ENCODE results near the gene WWOX.

Gene WWOX

DNA sequence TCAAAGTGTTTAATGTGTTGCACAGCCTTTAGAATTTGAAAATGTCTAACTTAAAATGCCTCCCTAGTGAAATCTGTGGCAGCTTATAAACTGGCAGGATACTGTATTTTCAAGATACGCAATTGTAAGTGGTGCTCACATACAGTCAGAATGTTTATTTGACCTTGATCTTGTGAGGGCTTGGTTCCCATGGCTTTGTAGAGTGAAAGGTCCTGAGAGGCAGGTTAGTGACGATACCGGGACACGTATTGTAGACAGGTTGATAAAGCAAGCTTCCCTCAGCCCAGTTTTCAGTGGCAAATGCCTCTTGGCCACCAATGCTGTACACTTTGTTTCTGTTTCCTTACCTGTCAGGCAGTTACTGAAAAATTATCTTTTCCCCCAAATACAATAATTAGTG is 1074.5 kb downstream of the WWOX start:
- no peak for DNase-seq (ENCODE audit: low read depth)

DNA sequence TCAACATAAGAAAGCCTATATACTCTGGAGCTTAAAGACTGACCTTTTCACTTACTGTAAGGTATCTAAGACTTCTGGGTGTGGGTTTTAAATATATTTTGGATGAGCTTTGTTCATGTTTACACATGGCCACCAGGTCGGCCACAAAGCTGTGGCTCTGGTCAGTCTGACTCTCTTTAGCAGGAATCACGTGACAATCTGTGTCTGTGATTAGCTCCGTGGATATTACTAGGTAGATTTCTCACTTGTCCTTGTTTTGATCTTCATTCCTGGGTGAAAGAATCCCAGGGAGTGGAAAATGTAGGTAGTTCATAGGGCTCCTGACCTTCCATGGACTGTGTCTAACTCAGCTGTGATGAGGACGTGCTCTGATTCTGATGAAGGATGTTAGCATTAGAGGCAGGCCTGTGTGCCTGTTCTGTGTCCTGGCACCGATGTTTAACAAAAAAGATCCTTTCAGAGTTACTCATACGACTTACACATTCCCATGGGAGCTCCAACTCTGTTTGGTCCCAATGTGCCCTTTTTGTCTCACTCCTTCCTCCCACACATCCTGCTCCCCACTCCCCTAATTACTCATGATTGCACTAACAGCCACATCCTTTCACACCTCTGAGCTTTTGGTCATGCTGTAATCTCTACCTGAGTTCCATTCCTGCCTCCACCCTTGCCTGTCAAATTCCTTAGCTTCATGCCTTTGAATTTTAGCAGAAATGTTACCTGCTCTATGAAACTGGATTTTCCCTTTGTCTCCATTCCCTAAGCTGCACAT is 1076.0 kb downstream of the WWOX start:
- DNase-seq (ENCODE audit: low read depth), result no peak

DNA sequence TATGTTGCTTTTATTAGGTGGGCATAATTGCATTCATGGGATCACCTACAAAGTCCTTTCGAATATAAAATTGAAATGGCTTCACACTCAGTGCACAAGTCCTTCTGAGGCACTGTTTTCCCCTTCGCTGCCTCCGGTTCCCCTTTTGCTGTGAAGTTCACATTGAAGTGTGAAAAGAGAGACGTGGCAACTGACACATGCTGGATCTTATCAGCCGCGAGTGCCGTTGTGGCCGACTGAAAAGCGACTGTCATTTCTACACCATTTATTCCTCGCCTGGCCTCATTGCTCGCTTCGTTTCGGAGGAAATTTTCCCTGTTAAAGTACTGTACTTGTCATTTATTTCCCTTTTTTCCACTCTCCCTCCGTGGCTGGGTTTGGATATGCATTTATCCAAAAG is 1077.6 kb downstream of the WWOX start:
- DNase-seq (ENCODE audit: low read depth), result no peak

DNA sequence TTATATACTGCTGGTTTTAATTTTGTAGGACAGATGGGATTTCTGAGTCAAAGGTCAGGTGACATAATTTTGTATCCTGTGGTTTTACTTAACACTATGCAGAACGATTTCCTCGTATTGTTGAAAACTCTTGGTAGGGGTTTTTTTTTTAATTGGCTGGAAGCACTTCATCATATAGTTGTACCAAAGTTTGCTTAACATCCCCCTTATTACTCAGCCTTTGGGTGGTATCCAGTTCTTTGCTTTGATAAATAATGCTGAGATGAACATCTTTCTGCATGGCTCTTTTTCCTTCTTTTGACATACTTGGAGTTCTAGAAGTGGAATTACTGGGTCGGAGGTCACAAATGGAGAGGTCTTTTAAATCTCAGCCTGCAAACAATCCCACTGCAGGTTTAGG is 1082.0 kb downstream of the WWOX start:
- no peak for DNase-seq (ENCODE audit: low read depth)

DNA sequence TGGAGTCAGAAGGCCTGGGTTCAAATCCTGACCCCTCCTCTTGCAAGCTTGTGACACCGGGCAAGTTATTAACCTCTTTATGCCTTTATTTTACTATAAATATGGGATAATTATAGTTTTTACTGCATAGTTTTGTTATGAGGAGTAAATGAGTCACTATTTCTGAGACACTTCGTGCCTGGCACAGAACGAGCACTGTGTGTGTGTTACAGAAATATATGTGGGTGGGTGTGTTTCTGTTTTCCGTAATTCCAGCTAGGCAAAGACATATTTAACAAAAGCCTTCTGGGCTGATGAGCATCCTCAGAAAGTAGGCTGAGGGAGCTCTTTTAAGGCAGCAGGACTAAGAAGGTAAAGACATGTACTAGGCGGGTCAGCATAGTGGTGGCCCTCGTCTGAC is 1083.2 kb downstream of the WWOX start:
- no peak for DNase-seq (ENCODE audit: low read depth)

DNA sequence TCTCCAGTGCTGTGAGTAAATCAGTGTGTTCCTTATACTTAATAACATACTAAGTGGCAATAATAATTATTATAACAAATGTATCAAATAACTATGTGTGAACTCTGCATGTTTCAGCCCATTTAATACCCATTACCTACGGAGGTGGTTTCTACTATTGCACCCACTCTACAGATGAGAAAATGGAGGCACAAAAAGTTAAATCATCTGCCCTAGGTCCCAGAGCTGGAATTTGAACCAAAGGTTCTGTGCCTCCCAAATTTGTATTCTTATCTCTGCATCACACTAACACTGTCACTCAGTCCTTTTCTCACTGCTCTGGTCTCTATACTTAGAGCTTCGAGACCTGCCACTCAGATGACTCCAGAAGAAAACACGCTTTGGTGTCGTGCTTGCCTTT is 1084.1 kb downstream of the WWOX start:
- no peak for DNase-seq (ENCODE audit: low read depth)

DNA sequence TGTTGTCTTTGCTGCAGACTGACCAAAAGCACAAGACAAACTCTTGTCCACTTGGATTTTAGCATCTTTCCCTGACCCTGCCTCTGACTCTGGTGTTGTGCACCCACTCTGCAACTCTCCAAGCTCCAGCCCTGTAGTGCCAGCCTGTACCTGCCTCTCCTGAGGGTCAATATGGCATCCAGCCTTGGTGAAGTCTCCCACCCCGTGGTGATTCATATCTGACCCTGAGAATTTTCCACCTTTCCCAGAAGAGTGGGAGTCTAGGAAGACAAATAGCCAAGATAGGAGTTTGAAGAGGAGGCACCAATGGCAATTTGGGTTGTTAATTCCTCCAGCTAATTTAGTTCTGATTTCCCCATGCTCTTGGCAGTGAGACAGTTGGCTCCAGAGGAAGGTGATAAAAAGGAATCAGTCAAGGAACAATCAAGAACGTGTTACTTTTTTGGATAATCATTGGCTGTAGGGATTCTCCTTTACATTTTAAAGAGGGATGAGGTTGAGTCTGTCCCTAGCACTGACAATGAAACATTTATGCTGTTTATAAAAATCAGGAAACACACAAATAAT is 1085.1 kb downstream of the WWOX start:
- DNase-seq (ENCODE audit: low read depth), result no peak

DNA sequence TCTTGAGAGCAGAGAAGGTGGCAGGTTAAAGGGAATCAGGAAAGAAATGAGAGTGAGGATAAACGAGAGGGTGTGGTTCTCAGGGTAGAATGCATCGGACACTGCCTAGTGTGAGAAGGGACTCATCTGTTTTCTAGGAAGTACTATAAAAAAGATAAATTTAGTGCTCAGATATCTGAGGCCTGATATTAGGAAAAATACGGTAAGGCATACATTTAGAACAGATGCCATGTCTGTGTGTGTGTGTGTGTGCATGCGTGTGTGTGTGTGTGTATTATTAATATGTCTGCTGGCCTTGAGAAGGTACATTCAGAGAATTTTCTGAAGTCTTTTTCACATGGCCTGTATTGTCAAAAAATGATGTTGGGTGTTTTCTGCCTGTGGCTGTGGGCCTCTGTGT is 1086.3 kb downstream of the WWOX start:
- no peak for DNase-seq (ENCODE audit: low read depth)

DNA sequence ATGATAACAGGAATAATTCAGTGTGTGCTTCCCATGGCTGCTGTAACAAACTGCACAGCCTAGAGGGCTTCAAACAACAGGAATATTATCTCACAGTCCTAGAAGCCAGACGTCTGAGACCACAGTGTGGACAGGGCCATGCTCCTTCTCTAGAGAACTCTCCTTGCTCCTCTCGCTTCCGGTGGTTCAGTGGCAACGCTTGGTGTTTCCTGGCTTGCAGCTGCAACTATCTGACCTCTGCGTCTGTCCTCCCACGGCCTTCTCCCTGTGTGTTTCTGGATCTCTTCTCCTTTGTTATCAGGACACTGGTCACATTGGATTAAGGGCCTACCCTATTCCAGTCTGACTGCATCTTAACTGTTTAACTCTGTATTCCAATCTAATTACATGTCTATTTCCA is 1086.7 kb downstream of the WWOX start:
- DNase-seq (ENCODE audit: low read depth), result no peak

DNA sequence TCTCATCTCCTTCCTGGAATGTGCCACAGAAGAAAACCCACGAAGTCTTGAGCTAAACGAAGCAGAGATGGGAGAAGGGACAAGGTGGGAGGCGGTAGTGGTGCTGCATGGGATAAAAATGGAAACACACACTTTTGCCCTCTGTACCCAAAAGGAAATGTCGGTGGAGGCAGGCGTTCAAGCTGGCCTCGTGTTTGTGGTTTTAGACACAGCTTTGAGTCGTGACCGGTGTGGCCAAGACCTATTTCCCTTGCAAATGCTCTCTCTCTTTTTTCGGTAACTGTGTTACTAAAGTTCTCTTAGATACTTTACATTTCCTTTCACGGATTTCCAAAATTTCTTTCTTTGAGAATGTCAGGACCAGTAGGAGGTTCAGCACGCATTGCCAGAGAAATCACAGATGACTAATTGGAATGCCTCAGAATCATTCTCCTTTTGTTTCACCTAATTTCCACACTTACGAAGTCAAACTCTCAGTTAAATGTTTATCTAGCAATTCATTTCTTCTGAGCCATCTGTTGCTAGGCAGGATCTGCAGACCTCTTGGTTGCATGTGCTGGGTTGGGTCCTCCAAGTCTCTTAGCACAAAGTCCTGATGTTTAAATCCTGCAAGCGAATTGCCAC is 1088.8 kb downstream of the WWOX start:
- DNase-seq (ENCODE audit: low read depth), result no peak

DNA sequence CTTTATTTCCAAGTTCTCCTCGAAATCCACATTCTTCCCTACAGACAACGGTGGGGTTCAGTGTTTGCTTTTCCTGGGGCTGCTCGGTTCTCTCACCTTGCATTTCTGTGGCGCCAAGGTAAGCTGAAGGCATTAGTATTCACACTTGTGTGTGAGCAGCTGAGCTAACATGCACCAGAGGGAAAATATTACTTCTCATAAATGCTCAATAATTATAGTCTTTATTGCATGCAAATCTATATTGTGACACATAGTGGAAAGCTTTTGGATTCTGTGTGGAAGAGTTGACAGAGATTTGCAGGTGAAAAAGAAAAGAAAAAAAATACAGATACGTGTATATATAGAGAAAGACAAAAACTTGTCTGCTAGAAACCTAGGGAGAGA is 1089.3 kb downstream of the WWOX start:
- no peak for DNase-seq (ENCODE audit: low read depth)

DNA sequence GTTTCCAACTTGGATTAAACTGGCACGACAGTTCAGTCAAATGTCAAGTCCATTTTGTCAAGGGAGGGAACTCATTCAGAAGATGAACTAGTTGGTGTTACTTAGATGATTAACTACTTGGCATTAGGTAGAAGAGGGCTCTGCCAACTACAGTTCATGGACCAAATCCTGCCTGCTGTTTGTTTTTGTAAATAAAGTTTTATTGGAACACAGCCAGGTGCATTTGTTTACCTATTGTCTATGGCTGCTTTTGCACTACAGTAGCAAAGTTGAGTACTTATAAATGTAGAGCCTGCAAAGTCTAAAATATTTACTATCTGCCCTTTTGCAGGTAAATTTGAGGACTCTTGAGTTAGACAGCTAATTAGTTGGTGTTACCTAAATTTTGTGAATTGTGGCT is 1091.1 kb downstream of the WWOX start:
- DNase-seq (ENCODE audit: low read depth), result no peak

DNA sequence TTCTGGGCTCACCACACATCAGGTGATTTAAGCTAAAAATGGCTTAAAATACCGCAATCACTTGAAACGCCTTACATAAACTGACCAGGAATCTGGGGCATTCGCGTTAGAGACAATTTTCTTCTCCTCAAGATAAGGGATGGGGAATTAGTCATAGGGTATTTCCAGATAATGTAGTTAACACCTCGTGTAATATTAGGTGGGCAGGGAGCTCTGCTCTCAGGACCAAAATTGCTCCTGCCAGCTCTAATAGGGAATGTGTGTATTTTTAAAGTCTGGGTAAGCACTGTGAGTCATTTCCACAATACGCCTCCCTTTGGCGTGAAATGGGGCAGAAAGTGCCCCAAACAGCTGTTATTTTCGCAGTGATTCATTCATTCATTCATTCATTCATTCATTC is 1092.5 kb downstream of the WWOX start:
- no peak for DNase-seq (ENCODE audit: low read depth)

DNA sequence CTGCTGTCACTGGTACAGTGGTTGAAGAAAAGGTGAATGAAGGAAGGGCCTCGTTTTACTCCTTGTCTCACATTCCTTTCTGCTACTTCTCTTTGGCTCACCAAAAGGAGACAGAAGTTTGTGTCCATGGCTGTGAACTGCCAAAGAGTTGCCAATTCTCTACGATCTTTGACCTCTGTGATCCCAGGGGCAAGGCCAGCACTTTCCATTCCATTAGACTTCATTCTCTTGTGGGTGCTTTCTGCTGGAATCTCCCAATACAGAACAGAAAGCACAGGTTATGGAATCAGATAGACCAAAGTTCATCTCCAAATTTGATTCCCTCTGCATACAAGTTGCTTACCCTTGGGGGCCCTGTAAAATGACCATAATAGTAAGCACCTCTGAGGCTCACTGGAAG is 1093.5 kb downstream of the WWOX start:
- no peak for DNase-seq (ENCODE audit: low read depth)

DNA sequence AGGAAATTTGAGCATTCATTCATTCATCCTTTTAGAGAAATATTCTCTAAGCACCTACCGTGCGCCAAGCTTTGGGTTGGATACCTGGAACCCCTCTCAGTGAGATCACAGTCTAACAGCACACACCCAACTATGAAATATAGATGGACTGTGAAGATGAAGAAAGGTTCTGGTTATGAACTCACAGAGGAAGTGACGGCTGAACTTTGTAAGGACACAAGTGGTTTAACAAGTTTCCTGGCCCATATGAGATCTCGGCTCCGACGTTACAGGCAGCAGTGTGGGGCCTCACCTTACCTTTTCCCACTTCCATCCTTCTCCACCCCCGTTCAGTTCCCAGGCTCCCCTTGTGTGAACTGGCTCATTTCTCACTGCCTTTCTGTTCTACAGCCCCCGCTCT is 1094.8 kb downstream of the WWOX start:
- DNase-seq (ENCODE audit: low read depth), result no peak

DNA sequence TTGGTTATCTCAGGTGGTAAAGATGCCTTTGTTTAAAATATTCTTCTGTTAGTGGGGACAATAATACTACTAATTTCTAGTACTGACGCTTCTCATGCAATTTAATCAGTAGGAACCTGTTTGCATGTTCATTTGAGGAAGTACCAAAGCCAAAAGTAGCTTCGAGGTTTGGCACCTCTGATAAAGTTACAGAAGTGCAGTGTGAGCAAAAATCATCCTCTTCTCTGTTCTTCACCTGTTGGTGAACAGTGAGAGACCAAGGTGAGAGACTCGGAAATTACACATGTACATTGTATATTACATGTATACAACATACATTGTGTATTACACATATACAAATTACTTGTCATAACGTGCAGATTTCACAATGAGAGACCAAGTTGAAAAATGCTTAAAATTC is 1096.5 kb downstream of the WWOX start:
- DNase-seq (ENCODE audit: low read depth), result no peak

DNA sequence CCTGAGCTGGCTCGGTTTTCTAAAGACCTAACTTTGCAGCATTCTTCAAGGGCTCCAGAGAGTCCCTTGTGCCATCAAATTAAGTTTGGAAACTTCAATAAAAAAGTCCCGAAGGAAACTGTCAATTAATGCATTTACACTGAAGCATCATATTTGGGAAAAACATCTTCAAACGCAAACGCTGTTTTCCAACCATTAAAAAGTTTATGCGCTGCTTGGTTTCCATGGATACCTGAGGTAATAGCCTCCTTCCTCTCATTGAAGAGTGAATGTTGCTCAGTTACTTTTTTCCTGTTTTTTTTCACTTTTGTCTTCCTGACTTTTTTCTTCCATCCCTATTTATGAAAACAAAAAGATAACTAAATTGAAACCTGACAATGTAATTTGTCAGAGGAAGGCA is 1102.0 kb downstream of the WWOX start:
- no peak for DNase-seq (ENCODE audit: low read depth)

DNA sequence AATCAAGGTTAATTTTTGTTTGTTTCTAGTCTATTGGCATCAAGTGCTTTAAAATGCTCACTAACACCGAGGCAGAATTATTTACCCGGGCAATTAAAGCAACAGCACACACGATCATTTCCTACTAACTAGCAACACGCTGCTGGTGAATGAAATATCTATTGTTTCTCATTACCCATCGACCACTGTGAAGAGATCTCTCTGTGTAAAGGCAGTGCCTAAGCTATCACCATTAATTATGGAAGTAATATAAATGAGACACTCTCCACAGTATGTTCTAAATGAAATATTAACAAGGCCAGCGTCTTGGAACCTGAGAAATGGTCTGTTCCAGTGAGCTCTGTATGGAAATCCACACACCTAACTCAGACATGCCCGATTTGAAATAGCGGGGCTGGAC is 1103.5 kb downstream of the WWOX start:
- DNase-seq (ENCODE audit: low read depth), result no peak

DNA sequence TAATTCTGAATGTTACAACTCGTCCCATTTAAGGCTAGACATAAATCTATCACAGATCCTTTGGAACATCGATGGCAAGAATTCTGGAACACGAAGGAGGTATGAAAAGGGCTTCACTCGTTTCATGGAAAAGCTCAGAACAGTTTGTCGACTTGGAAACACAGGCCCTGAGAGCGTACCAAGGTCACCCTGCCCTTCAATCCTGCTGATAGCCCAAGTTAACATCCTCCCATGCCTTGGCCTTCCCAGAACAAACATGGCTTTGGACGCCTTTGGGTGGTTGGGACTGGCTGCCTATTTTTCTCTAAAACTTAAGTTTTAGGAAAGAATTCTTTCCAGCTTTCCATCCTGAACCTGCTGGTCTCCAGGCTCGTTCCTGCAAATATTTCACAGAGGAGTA is 1105.0 kb downstream of the WWOX start:
- no peak for DNase-seq (ENCODE audit: low read depth)

DNA sequence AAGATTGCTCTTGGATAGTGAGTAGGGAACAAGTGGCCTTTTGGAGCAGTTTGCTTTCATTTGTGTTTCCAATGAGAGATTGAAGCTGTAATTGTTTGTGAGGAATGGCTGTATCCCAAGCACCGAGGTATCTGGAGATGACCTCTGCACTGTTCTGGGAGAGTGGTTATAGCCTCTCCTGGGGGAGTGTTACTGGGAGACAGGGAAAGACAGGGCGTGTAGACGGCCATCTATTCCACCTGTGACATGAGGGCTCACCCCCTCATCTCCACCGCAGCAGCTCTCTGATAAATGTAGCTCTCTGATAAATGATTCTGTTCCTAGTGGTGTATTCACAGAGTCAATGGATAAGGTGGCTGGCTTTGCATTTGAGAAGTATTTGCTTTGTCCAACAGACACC is 1107.4 kb downstream of the WWOX start:
- no peak for DNase-seq (ENCODE audit: low read depth)

DNA sequence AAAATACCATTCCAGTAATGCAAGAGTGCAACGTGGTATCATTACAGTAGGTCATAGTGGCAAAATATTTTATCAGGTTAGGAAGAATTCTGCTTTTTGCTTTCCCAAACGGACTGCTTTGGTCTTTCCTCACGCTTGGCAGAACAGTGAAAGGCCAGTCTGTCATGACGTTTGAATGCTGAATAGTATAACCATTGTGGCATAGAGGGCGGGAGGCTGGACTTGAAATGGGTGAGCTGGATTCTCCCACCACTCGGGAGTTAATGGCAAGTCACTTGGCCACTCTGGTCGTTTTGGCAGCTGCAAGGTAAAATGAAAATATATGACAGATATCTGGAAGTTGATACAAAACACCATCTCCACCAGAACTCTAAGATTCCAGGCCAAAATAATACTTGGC is 1109.9 kb downstream of the WWOX start:
- no peak for DNase-seq (ENCODE audit: low read depth)

DNA sequence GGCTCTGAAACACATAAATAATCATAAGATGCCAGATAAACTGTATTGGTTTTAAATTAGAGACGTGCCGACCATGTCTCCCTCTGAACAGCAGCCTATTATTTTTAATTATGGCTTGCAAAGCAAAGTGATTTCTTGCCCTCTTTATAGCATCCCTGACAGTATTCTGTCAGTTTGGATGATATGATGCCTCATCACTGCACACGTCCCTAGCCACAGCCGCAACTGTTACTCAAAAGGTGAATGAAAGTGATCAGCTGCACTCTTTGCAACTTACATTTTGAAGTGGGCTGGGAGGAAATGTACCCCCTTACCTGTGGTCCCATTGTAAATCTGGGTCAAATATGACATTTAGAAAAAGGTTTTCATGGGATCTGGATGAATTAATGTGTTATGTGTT is 1111.2 kb downstream of the WWOX start:
- no peak for DNase-seq (ENCODE audit: low read depth)

DNA sequence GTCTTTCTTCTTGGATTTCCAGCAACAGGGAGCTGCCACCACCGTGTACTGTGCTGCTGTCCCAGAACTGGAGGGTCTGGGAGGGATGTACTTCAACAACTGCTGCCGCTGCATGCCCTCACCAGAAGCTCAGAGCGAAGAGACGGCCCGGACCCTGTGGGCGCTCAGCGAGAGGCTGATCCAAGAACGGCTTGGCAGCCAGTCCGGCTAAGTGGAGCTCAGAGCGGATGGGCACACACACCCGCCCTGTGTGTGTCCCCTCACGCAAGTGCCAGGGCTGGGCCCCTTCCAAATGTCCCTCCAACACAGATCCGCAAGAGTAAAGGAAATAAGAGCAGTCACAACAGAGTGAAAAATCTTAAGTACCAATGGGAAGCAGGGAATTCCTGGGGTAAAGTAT is 1112.1 kb downstream of the WWOX start:
- no peak for DNase-seq (ENCODE audit: low read depth)

All from stimulated activated CD8-positive, alpha-beta memory T cell treated with anti-CD3 and anti-CD28 coated beads, Interleukin-7, amount 100 ng/mL, for 24 hours (primary cell).